ENCODE results near the gene ARMH3.

ARMH3 gene, protein sequence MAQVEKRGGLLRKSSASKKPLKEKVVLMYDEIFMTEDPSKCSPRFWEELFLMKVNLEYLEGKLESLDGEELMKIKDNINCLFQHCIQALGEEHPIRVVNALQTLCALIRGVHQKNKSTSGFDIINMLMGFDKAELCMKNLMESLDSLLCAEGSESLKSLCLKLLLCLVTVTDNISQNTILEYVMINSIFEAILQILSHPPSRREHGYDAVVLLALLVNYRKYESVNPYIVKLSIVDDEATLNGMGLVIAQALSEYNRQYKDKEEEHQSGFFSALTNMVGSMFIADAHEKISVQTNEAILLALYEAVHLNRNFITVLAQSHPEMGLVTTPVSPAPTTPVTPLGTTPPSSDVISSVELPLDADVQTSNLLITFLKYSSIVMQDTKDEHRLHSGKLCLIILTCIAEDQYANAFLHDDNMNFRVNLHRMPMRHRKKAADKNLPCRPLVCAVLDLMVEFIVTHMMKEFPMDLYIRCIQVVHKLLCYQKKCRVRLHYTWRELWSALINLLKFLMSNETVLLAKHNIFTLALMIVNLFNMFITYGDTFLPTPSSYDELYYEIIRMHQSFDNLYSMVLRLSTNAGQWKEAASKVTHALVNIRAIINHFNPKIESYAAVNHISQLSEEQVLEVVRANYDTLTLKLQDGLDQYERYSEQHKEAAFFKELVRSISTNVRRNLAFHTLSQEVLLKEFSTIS

DNA sequence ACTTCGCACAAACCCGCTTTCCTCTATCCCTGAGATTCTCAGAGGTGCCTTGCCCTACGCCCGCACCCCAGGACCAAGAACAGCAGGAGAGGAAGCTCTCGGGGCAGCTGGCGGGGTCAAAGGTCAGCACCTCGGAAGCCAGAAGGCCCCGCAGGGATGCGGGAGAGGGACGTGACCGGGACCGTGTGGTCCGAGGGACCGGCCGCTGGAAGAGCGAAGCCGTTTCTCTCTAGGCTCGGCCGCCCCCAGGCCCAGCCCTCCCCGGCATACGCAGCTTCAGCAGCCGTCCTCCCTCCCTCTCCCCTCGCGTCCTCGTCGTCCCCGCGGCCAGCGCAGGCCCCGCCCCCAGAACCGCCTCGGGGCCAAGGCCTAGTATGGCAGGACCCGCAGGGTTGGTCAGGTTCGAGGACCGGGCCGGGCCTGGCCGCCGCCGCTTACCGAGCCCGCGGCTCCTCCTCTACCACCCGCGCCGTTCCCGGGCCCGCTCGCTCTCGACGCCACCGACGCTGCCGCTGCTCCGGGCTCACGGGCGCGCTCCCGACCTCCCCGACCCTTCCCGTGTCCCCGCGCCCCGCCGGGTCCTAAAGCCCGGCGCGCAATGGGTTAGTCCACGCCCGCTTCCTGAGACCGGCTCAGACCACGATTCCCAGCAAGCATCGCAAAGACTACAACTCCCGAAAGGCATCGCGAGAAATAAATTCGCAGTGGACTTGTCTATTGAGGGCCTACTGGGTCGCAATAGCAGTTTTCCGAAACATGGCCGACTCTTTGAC is at the start of gene ARMH3:
ARMH3 (minus strand) TSS at position 527 of the 773 bp plus-strand sequence. CDS start 16,059 bp downstream, outside the sequence.
- peak; percentile 64 to 71 (median 70) for DNase-seq (ENCODE audit: low read depth in 3 of 3, low spot score in 1 of 3)

DNA sequence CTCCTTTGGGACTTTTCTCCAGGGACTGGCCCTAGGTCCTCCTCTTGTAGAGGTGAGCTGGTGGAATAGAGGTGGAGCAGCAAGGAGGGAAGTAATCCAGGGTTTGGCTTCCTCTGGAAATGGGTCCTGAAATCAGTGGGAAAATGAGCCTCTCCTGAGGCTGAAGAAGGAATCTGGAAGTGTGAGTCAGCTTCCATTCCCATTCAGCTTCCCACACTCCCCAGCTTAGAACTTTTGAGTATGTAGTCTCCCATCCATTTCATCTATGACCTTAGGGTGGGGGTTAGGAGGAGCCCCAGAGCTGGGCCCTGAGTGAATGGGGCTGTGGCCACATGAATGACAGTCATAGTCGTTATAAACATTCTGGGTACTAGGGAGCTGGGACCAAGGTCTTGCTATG is 46.4 kb upstream of the ARMH3 start:
- DNase-seq (ENCODE audit: low read depth in 3 of 3, low spot score in 1 of 3), result no peak

DNA sequence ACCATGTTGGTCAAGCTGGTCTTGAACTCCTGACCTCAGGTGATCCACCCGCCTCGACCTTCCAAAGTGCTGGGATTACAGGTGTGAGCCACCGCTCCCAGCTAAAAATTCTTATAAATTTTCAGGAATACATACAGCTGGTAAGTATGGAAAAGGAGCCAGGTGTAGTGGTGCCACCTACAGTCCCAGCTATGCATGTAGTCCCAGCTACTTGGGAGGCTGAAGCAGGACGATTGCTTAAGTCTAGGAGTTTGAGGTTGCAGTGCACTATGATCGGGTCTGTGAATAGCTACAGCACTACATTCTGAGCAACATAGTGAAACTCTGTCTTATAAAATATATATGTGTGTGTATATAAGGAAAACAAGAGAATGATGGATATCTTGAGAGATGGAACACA is 45.2 kb upstream of the ARMH3 start:
- no peak for DNase-seq (ENCODE audit: low read depth in 3 of 3, low spot score in 1 of 3)

DNA sequence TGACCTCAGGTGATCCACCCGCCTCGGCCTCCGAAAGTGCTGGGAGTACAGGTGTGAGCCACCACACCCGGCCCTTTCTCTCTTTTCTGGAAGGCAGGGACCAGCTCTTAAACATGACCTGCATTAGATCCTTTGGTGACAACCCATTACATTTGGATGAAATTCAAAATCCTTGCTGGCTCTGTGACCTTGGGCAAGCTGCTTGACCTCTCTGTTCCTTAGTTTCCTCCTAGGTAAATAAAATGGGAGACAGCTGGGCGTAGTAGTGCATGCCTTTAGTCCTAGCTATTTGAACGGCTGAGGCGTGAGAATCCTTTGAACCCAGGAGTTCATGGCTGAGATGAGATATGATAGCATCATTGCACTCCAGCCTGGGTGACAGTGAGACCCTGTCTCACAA is 40.5 kb upstream of the ARMH3 start:
- DNase-seq (ENCODE audit: low read depth in 3 of 3, low spot score in 1 of 3), result no peak

DNA sequence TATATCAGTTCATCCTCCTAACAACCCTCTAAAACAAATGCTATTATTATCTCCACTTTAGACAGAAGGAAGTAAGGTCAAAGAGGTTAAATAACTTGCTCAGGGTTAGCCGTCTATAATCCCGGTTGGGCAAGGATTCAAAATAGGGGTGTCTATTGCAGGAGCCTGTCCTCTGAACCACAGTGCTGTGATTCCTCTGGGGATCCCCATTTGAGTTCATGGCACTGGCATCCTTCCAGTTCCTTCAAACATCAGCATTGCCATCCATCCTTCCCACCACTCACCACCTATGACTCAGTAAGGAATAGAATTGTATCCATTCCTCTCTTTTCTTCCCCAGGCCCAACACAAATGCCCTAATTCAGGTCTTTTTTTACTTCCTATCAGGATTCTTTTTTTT is 34.8 kb upstream of the ARMH3 start:
- no peak for DNase-seq (ENCODE audit: low read depth in 3 of 3, low spot score in 1 of 3)

DNA sequence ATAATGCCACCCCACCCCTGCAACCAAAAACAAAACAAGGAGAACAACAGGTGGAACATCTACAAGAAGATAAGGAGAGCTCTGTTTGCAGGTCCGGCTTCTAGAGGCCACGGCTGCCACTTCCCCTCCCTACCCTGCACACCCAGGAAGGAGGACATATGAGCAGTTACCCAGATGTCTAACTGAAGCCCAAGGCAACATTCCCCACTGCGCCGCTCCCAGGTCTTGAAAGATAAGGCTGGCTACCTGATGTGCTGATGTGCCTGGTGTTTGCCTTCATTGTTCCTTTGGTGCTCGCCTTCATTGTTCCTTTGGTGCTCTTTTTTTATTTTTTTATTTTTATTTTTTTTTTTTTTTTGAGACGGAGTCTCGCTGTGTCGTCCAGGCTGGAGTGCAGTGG is 30.2 kb upstream of the ARMH3 start:
- no peak for DNase-seq (ENCODE audit: low read depth in 3 of 3, low spot score in 1 of 3)

DNA sequence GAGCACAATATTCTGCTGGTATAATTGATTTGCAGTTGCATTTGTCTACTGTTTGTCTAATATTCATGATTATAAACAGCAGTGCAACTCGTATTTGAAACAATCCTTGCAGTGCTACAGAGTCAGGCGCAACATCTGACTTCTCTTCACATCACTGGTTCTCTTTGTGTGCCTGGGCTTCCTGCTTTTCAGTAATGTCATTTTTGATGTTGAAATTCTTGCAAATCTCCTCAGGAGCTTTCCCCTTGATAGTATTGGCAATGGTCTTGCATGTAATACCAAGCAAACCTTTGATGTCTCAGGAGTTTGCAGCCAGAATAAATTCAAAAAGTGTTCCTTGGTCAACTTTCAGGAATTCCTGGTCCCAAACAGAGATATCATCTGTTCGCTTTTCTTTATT is 29.4 kb upstream of the ARMH3 start:
- DNase-seq (ENCODE audit: low read depth in 3 of 3, low spot score in 1 of 3), result no peak

DNA sequence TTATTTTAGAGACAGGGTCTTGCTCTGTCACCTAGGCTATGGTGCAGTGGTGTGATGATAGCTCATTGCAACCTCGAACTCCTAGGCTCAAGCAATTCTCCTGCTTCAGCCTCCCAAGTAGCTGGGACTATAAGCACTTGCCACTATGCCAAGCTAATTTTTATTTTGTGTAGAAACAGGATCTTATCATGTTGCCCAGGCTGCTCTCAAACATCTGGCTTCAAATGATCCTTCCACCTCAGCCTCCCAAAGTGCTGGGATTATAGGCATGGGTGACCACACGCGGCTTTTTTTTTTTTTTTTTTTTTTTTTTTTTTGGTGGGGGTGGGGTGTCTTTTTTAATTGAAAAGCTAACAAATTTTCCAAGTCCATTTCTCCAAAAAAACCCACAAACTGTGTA is 27.6 kb upstream of the ARMH3 start:
- no peak for DNase-seq (ENCODE audit: low read depth in 3 of 3, low spot score in 1 of 3)

DNA sequence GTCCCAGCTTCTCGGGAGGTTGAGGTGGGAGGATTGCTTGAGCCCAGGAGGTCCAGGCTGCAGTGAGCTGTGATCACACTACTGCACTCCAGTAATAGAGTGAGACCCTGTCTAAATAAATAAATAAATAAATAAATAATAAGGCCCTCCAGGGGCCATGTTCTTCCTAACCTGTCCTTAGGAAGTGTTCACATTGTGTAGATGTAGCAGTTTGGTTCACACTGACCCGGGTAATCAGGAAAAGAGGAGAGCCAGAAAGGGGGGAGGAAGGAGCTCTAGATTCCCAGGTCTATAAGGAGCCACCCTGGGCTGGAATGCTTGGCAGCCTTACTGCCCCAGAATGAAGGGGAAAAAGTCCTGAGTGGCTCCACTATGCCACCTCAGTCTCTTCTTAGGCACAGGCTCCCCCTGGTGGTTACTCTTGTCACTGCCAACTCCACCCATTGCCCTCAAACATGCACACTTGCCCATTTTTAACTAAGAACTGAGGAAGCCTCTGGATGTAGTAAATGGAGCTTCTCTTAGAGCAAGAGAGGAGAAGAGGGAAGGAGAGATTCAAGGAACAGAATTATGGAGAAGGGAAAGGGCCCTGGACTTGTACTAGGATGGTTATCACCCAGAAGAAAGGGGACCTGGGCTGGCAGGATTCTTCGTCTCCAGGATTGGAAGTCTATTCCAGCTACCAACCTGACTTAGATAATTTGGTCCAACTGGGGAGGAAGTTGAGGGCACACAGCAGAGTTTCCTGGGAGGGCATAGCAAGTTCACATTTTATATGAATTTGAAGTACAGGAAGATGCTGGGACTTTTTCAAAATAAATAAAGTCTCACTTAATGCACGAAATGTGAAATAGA is 16.9 kb upstream of the ARMH3 start:
- DNase-seq (ENCODE audit: low read depth in 3 of 3, low spot score in 1 of 3), result peak; percentile 49 to 66 (median 54)

DNA sequence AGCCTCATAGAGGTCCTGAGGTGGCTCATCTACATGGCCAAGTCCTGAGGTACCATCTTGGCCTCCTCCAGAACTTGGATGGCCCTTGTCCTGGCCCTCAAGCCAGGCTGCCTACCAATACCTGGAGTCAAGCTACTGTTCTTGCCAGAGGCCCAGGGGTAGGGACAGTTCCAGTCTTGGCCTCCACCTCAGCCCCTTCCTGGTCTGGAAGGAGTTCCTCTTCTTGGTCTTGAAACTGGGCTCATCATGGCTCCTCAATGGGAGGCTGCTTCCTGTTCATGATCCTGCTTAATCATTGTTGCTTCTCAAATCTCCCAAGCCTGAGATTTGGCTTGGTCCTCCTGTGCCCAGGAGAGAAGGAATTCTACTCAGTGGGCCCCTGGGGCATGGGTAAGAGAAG is 13.1 kb upstream of the ARMH3 start:
- DNase-seq (ENCODE audit: low read depth in 3 of 3, low spot score in 1 of 3), result no peak

DNA sequence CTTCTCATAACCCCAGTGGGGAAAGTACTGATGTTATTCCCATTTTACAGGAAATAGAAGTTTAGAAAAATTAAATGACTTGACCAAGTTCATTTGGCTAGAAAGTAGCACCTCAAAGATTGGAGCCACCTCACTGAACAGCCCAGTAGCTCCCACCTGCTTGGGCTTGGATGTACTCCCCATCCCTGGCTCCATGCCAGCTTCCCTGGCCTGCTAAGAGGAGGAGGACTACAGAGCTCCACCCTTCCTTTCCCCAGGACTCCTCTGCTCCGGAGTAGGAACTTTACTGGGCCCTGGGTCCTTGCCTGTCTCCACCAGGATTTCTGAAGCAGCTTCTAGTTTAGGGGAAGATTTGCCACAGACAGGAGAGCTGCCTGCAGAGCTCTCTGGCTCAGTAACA is 12.2 kb upstream of the ARMH3 start:
- DNase-seq (ENCODE audit: low read depth in 3 of 3, low spot score in 1 of 3), result no peak

DNA sequence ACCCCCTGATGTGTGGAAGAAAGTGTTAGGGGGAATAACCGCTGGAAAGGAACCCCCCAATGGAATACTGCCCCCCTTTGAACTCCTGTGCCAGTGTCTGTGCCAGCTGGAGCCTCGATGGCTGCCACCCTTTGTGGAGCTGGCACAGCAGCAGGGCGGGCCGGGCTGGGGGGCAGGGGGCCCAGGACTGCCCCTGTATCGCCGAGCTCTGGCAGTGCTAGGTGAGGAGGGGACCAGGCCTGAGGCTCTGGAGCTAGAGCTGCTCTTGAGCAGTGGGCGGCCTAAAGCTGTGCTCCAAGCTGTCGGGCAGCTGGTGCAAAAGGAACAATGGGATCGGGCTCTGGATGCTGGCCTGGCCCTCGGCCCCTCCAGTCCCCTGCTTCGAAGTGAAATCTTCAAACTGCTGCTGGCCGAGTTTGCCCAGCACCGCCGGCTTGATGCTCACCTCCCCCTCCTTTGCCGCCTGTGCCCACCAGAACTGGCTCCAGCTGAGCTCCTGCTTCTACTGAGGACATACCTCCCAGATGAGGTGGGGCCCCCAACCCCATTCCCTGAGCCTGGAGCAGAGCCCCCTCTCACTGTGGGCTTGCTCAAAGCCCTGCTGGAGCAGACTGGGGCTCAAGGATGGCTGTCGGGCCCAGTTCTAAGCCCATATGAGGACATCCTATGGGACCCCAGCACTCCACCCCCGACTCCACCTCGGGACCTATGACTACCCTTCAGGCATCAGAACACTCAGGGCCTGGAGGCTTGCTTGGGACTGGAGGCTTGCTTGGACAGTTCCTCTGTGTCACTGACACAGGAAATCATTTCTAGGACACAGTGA is 11.3 kb upstream of the ARMH3 start:
- DNase-seq (ENCODE audit: low read depth in 3 of 3, low spot score in 1 of 3), result no peak

DNA sequence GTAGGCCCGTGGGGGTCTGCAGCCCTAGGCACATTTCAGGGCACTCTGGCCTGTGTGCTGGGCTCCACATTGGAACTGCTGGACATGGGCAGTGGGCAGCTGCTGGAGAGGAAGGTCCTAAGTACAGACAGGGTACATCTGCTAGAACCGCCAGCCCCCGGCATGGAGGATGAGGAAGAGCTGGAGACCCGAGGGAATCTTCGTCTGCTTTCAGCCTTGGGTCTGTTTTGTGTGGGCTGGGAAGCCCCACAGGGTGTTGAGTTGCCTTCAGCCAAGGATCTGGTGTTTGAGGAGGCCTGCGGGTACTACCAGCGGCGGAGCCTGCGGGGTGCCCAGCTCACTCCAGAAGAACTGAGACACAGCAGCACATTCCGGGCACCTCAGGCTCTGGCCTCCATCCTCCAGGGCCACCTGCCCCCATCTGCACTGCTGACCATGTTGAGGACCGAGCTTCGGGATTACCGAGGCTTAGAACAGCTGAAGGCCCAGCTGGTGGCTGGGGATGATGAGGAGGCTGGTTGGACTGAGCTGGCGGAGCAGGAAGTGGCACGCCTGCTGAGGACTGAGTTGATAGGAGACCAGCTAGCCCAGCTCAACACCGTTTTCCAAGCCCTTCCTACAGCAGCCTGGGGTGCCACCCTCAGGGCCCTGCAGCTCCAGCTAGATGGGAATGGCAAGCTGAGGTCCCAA is 10.6 kb upstream of the ARMH3 start:
- DNase-seq (ENCODE audit: low read depth in 3 of 3, low spot score in 1 of 3), result no peak

DNA sequence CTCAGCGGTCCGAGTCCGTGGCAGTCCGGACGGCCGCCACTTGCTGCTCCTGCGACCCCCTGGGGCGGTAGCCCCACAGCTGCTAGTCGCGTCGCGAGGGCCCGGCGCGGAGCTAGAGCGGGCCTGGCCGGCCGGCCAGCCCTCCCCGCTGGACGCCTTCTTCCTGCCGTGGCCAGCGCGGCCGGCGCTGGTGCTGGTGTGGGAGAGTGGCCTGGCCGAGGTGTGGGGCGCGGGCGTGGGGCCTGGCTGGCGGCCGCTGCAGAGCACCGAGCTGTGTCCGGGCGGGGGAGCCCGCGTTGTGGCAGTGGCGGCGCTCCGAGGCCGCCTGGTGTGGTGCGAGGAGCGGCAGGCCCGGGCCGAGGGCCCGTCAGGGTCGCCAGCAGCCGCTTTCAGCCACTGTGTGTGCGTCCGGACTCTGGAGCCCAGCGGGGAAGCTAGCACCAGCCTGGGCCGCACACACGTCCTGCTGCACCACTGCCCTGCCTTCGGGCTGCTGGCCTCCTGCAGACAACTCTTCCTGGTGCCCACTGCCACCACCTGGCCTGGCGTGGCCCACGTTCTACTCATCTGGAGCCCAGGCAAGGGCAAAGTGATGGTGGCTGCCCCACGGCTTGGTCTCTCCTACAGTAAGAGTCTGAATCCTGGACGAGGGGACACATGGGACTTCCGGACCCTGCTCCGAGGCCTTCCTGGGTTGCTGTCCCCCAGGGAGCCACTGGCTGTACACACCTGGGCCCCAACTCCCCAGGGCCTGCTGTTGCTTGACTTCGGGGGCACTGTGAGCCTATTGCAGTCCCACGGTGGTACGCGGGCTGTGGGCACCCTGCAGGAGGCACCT is 9.8 kb upstream of the ARMH3 start:
- no peak for DNase-seq (ENCODE audit: low read depth in 3 of 3, low spot score in 1 of 3)

DNA sequence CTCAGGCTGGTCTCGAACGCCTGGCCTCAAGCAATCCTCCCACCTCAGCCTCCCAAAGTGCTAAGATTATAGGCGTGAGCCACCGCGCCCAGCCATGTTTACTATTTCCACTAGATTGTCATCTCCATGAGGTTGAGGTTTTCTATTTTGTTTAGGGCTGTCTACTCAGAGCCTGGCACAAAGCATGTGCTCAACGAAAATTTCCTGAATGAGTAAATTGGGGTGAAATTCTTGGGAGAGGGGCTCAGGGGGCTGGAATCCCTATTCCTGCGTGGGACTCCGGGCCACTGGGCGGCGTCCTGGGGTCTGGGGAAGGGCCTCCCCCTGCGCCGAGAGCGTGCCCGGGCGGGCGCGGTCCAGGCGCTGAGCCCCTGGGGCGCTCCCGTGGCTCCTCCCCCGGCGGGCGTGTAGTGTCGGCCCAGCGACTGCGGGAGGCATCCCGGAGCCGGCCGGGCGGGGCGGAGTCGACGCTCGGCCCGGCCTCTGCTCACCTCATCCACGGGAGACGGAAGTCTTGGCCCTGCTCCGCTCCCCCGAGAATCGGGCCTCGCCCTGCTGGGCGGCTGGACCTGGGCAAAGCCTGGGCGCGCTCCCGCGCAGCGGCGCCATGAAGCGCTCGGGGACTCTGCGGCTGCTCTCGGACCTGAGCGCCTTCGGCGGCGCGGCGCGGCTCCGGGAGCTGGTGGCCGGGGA is 9.0 kb upstream of the ARMH3 start, which contains the start of gene HPS6:
HPS6 (plus strand) TSS at position 482 of the 693 bp plus-strand sequence; CDS start at position 608, 126 bp downstream.
- DNase-seq (ENCODE audit: low read depth in 3 of 3, low spot score in 1 of 3), result peak; percentile 70 to 86 (median 73)

DNA sequence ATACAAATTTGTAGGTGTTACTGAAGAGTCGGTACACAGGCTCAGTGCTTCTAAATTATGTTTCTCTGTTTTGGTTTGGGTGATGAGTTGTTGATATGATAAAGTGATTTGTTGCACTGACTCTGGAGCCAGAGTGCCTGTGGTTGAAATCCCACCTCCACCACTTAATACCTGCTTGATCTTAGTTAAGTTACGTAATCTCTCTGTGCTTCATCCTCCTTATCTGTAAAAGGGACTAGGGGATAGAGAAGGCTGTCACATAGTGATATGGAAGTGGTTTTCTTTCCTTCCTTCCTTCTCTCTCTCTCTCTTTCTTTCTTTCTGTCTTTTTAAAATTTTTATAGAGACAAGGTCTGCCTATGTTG is 8.5 kb upstream of the ARMH3 start:
- no peak for DNase-seq (ENCODE audit: low read depth in 3 of 3, low spot score in 1 of 3)

DNA sequence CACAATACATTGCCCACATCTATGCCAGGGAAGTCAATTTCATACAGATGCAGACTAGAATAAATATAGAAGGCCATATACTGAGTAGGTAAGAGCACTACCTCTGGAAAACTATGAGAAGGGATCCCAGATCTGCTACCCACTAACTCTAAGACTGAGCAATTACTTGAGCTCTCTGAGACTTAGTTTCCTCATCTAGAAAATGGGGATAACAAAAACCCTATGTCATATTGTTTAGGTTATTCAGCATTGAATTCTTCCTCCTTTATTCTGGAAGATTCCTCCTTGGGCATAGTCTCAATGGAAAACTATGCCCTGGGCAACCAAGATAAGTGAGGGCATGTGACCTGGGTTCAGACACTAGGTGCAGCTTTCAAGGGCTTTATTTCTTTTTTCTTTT is 4.0 kb upstream of the ARMH3 start:
- DNase-seq (ENCODE audit: low read depth in 3 of 3, low spot score in 1 of 3), result no peak
